ENCODE data around the gene IP6K3.

GRCh38 chr6:33792981-33793380 lies 46.3 kb upstream of the IP6K3 start:
- TF ChIP-seq EZH2 (IDR thresholded peaks at IDR 0.05) (no peak), POLR2AphosphoS5 (IDR thresholded peaks at IDR 0.05; ENCODE audit: borderline replicate concordance, low read depth, low read length) (no peak)
